ENCODE measurements around the gene SRPX. TPM values are rescaled to one million over a fixed set of nuclear protein-coding genes. Genes with fewer than 3 reads are reported as not detected.

Gene SRPX
- total RNA-seq, 1 donor from 2014 or later, result 4.8 TPM

DNA sequence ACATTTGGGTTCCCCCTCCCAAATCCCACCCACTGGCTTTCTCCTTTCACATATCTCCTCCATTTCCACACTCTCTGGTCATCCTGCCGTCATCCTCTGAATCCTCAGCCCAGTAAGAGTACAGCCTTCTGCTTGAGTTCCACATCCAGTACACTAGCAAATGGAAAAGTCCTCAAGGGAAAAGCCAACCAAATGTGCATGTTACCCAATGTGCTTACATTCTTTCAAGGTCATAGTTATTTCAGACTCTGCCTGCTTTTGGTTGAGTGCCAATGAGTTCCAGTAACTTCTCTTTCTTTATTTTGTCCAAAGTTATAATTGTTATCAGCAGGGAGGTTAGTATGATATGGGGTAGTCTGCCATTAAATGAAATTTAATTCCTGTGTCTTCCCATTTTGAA, 78.1 kb downstream of the SRPX start:
- no peak overlapping the region for H3K27ac Mint-ChIP-seq

DNA sequence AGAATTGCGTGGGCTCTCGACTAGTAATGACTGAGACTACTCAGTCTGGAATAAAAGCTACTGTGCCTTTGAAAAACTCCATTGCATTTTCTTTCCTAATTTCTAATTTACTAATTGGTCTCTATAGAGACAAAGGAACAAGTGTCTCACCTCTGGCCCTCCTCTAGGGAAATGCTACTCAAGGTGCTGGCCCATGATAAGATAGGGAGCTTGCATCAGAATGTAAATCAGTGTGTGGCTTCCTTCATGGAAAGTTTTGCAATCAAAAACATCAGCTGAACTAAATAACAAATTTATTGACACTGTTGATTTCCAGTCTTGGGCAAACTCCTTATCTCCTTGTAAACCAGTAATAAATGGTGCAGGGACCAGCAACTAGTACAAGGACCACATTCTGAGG, 81.8 kb downstream of the SRPX start:
- H3K36me3 ChIP-seq, result no peaks in the 10 kb centered on the region
- H3K9ac ChIP-seq, result no peak overlapping the region
- no peak for DNase-seq (ENCODE audit: low spot score)
- no peak overlapping the region for H3K4me2 ChIP-seq
- Mint-ChIP-seq H3K27me3 (ENCODE audit: insufficient read depth, low read depth) (no peaks in the 10 kb centered on the region), H3K27ac (no peak overlapping the region), H3K4me3 (no peak overlapping the region), H3K9me3 (no peaks in the 10 kb centered on the region), H3K4me1 (no peaks in the 10 kb centered on the region), H3K36me3 (no peaks in the 10 kb centered on the region)
- H4K20me1 ChIP-seq (ENCODE audit: low read depth), result no peaks in the 10 kb centered on the region
- no peaks in the 10 kb centered on the region for H3K4me1 ChIP-seq
- H2AFZ ChIP-seq (replicated peaks), result no peak overlapping the region
- no peak overlapping the region for H3K4me3 ChIP-seq
- H3F3A ChIP-seq (ENCODE audit: low read depth), result no peaks in the 10 kb centered on the region
- H3K27me3 ChIP-seq, result no peaks in the 10 kb centered on the region
- H3K27ac ChIP-seq, result no peak overlapping the region
- no peak for TF ChIP-seq EZH2phosphoT487 (IDR thresholded peaks at IDR 0.05)
- TF ChIP-seq EZH2 (IDR thresholded peaks at IDR 0.05), result no peak
- TF ChIP-seq, protein P1, sequence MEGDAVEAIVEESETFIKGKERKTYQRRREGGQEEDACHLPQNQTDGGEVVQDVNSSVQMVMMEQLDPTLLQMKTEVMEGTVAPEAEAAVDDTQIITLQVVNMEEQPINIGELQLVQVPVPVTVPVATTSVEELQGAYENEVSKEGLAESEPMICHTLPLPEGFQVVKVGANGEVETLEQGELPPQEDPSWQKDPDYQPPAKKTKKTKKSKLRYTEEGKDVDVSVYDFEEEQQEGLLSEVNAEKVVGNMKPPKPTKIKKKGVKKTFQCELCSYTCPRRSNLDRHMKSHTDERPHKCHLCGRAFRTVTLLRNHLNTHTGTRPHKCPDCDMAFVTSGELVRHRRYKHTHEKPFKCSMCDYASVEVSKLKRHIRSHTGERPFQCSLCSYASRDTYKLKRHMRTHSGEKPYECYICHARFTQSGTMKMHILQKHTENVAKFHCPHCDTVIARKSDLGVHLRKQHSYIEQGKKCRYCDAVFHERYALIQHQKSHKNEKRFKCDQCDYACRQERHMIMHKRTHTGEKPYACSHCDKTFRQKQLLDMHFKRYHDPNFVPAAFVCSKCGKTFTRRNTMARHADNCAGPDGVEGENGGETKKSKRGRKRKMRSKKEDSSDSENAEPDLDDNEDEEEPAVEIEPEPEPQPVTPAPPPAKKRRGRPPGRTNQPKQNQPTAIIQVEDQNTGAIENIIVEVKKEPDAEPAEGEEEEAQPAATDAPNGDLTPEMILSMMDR (IDR thresholded peaks at IDR 0.05), result no peak
- H3K79me2 ChIP-seq (ENCODE audit: low read depth), result no peaks in the 10 kb centered on the region
- no peaks in the 10 kb centered on the region for H3K9me3 ChIP-seq (ENCODE audit: low read depth)

More for the DNA sequence above, 78.1 kb downstream of the SRPX start:
- no peak overlapping the region for H3K4me3 ChIP-seq
- Mint-ChIP-seq H3K4me3 (no peak overlapping the region), H3K4me1 (no peaks in the 10 kb centered on the region), H3K36me3 (no peaks in the 10 kb centered on the region), H3K27me3 (ENCODE audit: insufficient read depth, low read depth) (no peaks in the 10 kb centered on the region), H3K9me3 (no peaks in the 10 kb centered on the region)
- H3K27ac ChIP-seq, result no peak overlapping the region
- no peaks in the 10 kb centered on the region for H3K9me3 ChIP-seq (ENCODE audit: low read depth)
- no peaks in the 10 kb centered on the region for H4K20me1 ChIP-seq (ENCODE audit: low read depth)
- no peak overlapping the region for H3K4me2 ChIP-seq
- TF ChIP-seq, protein P1 (IDR thresholded peaks at IDR 0.05), result no peak
- no peak for TF ChIP-seq EZH2phosphoT487 (IDR thresholded peaks at IDR 0.05)
- TF ChIP-seq EZH2 (IDR thresholded peaks at IDR 0.05), result no peak
- no peak for DNase-seq (ENCODE audit: low spot score)
- no peak overlapping the region for H3K9ac ChIP-seq
- no peaks in the 10 kb centered on the region for H3K36me3 ChIP-seq
- no peaks in the 10 kb centered on the region for H3K4me1 ChIP-seq
- H3K79me2 ChIP-seq (ENCODE audit: low read depth), result no peaks in the 10 kb centered on the region
- H3F3A ChIP-seq (ENCODE audit: low read depth), result no peaks in the 10 kb centered on the region
- H2AFZ ChIP-seq (replicated peaks), result no peak overlapping the region
- H3K27me3 ChIP-seq, result no peaks in the 10 kb centered on the region

DNA sequence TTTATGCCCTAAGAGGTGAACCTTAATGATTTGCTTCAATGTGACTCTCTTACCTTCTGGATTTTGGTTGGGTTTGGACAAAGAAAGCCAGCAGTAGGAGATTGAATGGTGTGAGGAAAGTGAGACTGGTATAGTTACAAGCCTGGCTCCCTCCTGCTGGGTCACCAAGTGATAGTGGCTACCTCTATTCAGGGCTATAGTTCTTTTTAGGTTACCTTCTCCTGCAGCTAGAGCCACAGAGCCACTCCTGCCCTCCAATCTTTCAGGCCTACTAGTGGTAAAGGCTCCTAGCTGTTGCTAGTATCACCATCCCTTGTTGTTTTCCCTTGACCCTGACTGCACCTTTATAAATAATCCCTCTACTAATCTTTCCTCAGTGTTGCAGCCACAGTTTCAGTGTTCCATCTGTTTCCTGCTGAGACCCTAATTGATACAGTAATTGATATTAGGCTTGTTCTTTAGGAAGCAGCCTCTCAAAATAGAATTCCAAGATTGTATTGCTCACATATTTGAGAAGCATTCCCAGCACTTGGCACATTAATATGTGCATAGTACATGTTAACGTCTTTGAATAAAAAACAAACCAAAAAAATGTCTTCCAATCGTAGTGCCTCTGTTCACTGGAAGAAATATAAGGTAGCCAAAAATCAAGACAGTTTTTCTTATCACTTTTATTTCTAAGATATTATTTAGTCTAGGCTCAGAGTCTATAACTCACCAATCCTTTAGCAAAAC, 82.3 kb downstream of the SRPX start:
- TF ChIP-seq, protein P1 (IDR thresholded peaks at IDR 0.05), result no peak
- TF ChIP-seq EZH2phosphoT487 (IDR thresholded peaks at IDR 0.05) (no peak), EZH2 (IDR thresholded peaks at IDR 0.05) (no peak)

More for the DNA sequence above, 82.3 kb downstream of the SRPX start:
- Histone ChIP-seq H3K27me3 (no peaks in the 10 kb centered on the region), H3K4me1 (no peaks in the 10 kb centered on the region), H3K4me2 (no peak overlapping the region), H2AFZ (replicated peaks) (no peak overlapping the region), H3F3A (ENCODE audit: low read depth) (no peaks in the 10 kb centered on the region), H4K20me1 (ENCODE audit: low read depth) (no peaks in the 10 kb centered on the region), H3K9ac (no peak overlapping the region), H3K4me3 (no peak overlapping the region), H3K9me3 (ENCODE audit: low read depth) (no peaks in the 10 kb centered on the region), H3K36me3 (no peaks in the 10 kb centered on the region), H3K79me2 (ENCODE audit: low read depth) (no peaks in the 10 kb centered on the region), H3K27ac (no peak overlapping the region)
- no peaks in the 10 kb centered on the region for H3K4me1 Mint-ChIP-seq
- H3K36me3 Mint-ChIP-seq, result no peaks in the 10 kb centered on the region
- no peak overlapping the region for H3K27ac Mint-ChIP-seq
- no peak overlapping the region for H3K4me3 Mint-ChIP-seq
- H3K9me3 Mint-ChIP-seq, result no peaks in the 10 kb centered on the region
- no peak for DNase-seq (ENCODE audit: low spot score)
- H3K27me3 Mint-ChIP-seq (ENCODE audit: insufficient read depth, low read depth), result no peaks in the 10 kb centered on the region
